Gastrocnemius medialis (tissue), 4 donors: Measurements from ENCODE around the gene PLEKHA3. TPM values are rescaled to one million over a fixed set of nuclear protein-coding genes. Genes with fewer than 3 reads are reported as not detected.

Experiments
- ATAC-seq, 2 donors: fragments of 150-250 bp; one replicate each; pipeline ENCODE4 v1.9.1; 2016
- DNase-seq, 2 donors: peaks; one replicate each; pipeline ENCODE4 v3.0.0-alpha.2; 2019
- H3K27ac ChIP-seq, 4 donors: fragments of 200-600 bp; sonication (generic); 1 replicate in 1 of 4; 2 replicates in 3 of 4; pipeline ENCODE4 v1.5.1; 2016 to 2018; ENCODE audit warnings: mild to moderate bottlenecking in 2 of 4, moderate library complexity in 1 of 4
- H3K27me3 ChIP-seq, 3 donors: fragments of 200-600 bp; sonication (generic) in 2 of 3; 1 replicate in 1 of 3; 2 replicates in 2 of 3; pipeline versions ENCODE4 v1.5.1 to v1.6.0; 2016 to 2019; ENCODE audit warnings: mild to moderate bottlenecking in 1 of 3, moderate library complexity in 1 of 3
- H3K36me3 ChIP-seq, 2 donors: fragments of 200-600 bp; sonication (generic) in 1 of 2; one replicate each; pipeline ENCODE4 v1.5.1; 2017 to 2018
- H3K4me1 ChIP-seq, 2 donors: fragments of 200-600 bp; sonication (generic) in 1 of 2; one replicate each; pipeline ENCODE4 v1.5.1; 2016 to 2017; ENCODE audit warnings: mild to moderate bottlenecking in 2 of 2
- H3K4me3 ChIP-seq, 4 donors: fragments of 200-600 bp; sonication (generic) in 3 of 4; 1 replicate in 1 of 4; 2 replicates in 3 of 4; pipeline ENCODE4 v1.5.1; 2016 to 2019; ENCODE audit warnings: mild to moderate bottlenecking in 2 of 4
- H3K9me3 ChIP-seq, 3 donors: fragments of 200-600 bp; sonication (generic) in 2 of 3; 1 replicate in 1 of 3; 2 replicates in 2 of 3; pipeline ENCODE4 v1.5.1; 2016 to 2019
- POLR2A ChIP-seq, 2 donors: fragments of 450-650 bp; IDR thresholded peaks; one replicate each; pipeline ENCODE4 v1.6.1; 2017; ENCODE audit warnings: antibody characterized with exemption in 2 of 2, mild to moderate bottlenecking in 2 of 2, moderate library complexity in 2 of 2
- in situ Hi-C, 4 donors: fragments of 200-750 bp; cut with MboI; loops; one replicate each; pipeline versions ENCODE4 v1.15.0 to v1.8.0; 2017; ENCODE audit warnings: low sequenced_read_pairs in 4 of 4
- intact Hi-C: fragments of 100-400 bp; cut with DNase I; formaldehyde crosslinking; loops from one replicate; pipeline ENCODE4 v1.15.1; 2023; ENCODE audit warnings: low total_unique reads
- total RNA-seq, 4 donors: library from RNA; depleted of rRNA; stranded (reverse); fragments of >200 nt; gene quantifications; one replicate each; pipeline versions ENCODE4 v1.1.0 to v1.2.3, GENCODE V29; 2016
- TF ChIP-seq, protein P1 (sequence below), 5 experiments: fragments of 450-650 bp in 3 of 5; fragments of 200-600 bp in 2 of 5; sonication (generic) in 2 of 5; IDR thresholded peaks in 4 of 5; conservative IDR thresholded peaks in 1 of 5; 1 replicate in 4 of 5; 2 replicates in 1 of 5; pipeline ENCODE4 v1.5.1; 2016 to 2019; ENCODE audit warnings: antibody characterized with exemption in 5 of 5, mild to moderate bottlenecking in 3 of 5, moderate library complexity in 3 of 5

The PLEKHA3 gene
- total RNA-seq, 4 donors from 2014 or later = 7.1 to 20.5 (median 11.6) TPM

DNA sequence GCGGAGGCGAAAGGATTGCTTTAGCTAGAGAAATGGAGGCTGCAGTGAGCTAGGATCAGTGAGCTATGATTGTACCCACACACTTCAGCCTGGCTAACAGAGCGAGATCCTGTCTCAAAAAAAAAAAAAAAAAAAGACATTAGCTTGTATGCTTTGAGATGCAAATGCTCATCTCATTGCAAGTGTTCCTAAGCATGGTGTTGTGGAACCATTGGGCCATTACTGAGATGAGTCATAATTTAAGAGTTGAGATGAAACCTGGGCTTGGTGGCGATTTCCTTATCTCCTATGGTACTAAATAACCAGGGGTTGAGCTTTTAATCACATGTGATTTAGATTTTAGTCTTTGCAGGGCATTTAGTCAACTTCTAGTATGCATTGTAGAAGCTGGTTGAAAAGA is 2.2 kb downstream of the PLEKHA3 start:
- Histone ChIP-seq H3K9me3 (no peaks in the 10 kb centered on the region), H3K27me3 (no peaks in the 10 kb centered on the region), H3K27ac (no peak overlapping the region), H3K4me1 (peaks cover 53 to 59% of the 10 kb centered on the region in 2 donors), H3K36me3 (peaks cover 0 to 15% of the 10 kb centered on the region in 2 donors), H3K4me3 (no peak overlapping the region)
- ATAC-seq = no peak
- in situ Hi-C loops (no loop called here), intact Hi-C loops (no loop called here)
- no peak for DNase-seq
- TF ChIP-seq, protein P1, sequence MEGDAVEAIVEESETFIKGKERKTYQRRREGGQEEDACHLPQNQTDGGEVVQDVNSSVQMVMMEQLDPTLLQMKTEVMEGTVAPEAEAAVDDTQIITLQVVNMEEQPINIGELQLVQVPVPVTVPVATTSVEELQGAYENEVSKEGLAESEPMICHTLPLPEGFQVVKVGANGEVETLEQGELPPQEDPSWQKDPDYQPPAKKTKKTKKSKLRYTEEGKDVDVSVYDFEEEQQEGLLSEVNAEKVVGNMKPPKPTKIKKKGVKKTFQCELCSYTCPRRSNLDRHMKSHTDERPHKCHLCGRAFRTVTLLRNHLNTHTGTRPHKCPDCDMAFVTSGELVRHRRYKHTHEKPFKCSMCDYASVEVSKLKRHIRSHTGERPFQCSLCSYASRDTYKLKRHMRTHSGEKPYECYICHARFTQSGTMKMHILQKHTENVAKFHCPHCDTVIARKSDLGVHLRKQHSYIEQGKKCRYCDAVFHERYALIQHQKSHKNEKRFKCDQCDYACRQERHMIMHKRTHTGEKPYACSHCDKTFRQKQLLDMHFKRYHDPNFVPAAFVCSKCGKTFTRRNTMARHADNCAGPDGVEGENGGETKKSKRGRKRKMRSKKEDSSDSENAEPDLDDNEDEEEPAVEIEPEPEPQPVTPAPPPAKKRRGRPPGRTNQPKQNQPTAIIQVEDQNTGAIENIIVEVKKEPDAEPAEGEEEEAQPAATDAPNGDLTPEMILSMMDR (IDR thresholded peaks at IDR 0.05 in 4 of 5, conservative IDR thresholded peaks at IDR 0.05 in 1 of 5) = no peak
- no peak for TF ChIP-seq POLR2A (IDR thresholded peaks at IDR 0.05)

DNA sequence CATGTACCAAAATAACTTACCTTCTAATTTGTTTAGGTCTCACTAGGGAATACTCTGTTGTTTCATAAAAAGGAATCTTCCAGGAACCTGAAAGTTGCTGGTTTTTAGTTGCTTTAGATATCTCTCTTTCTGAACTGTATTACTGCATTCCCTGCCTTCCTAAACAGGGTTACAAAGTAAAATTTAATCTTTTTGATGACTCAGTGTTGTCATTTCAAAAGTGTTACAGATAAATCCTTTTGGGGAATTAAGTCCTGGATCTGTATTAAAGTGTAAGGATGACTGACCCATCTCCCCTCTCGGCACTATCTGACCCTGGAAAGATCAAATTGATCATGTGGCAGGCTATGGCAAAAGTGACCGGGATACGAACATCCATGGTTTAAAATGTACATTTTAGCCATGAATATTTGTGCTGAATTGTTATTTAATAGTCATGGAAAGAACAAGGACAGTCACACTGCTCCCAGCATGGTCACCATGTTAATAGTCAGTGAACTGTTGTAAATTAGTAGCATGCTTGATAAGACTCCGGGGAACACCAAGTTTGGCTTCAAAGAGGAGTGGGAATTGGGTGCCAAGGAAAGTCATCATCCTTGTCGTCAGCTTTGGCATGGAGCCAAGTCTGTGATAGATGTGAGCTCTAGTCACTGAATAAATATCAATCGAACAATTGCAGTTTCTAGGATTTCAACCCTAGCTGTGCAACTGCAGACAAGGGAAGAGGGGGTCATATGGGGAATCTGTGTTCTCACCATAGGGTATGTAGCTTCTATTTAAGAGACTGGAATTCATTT is 4.2 kb downstream of the PLEKHA3 start:
- Histone ChIP-seq H3K9me3 (no peaks in the 10 kb centered on the region), H3K4me3 (no peak overlapping the region), H3K27me3 (no peaks in the 10 kb centered on the region), H3K4me1 (peaks cover 46 to 50% of the 10 kb centered on the region in 2 donors), H3K36me3 (peaks cover 0 to 15% of the 10 kb centered on the region in 2 donors), H3K27ac (no peak overlapping the region)
- intact Hi-C loops (no loop called here), in situ Hi-C loops (no loop called here)
- ATAC-seq (no peak), DNase-seq (no peak)
- TF ChIP-seq POLR2A (IDR thresholded peaks at IDR 0.05) = no peak
- TF ChIP-seq, protein P1 (IDR thresholded peaks at IDR 0.05 in 4 of 5, conservative IDR thresholded peaks at IDR 0.05 in 1 of 5) = no peak

DNA sequence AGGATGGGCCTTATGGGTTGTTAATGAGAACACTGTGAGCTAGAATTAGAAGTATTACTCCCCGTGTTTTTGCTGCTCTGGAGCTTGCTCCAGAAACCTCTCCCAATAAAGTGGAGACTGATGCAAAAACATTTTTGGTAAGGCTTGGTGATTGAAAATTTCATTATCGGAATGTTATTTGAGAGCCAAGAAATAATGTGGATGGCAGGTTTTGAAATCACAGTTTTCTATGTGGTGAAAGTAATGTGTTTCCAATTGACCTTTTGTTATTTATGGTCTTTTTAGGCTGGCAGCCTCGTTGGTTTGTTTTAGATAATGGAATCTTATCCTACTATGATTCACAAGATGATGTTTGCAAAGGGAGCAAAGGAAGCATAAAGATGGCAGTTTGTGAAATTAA is 5.1 kb downstream of the PLEKHA3 start:
- ATAC-seq = no peak
- Histone ChIP-seq H3K27me3 (no peaks in the 10 kb centered on the region), H3K4me1 (peaks cover 42 to 46% of the 10 kb centered on the region in 2 donors), H3K27ac (no peak overlapping the region), H3K36me3 (peaks cover 0 to 22% of the 10 kb centered on the region in 2 donors), H3K4me3 (no peak overlapping the region), H3K9me3 (no peaks in the 10 kb centered on the region)
- DNase-seq = no peak
- in situ Hi-C loops = no loop called here
- TF ChIP-seq, protein P1 (IDR thresholded peaks at IDR 0.05 in 4 of 5, conservative IDR thresholded peaks at IDR 0.05 in 1 of 5) = no peak
- no peak for TF ChIP-seq POLR2A (IDR thresholded peaks at IDR 0.05)
- intact Hi-C loops = no loop called here

DNA sequence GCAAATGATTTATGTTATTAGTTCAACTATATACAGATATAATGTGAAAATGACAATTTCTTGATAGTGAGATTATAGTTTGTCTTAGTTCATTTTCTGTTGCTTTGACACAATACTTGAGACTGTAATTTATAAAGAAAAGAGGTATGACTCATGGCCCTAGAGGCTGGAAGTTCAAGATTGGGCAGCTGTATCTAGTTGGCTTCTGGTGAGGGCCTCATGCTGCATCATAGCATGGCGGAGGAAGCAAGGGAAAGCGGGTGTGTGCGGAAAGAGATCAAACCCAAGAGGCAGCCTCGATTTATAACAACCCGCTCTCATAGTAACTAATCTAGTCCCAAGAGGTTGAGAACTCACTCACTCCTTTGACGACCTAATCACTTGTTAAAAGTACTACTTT is 11.4 kb downstream of the PLEKHA3 start:
- H3K27me3 ChIP-seq = no peaks in the 10 kb centered on the region

More for the DNA sequence above, 11.4 kb downstream of the PLEKHA3 start:
- Histone ChIP-seq H3K4me1 (no peaks in the 10 kb centered on the region), H3K9me3 (no peaks in the 10 kb centered on the region), H3K27ac (no peak overlapping the region), H3K36me3 (peaks cover 0 to 66% of the 10 kb centered on the region in 2 donors), H3K4me3 (no peak overlapping the region)
- in situ Hi-C loops (no loop called here), intact Hi-C loops (no loop called here)
- DNase-seq (no peak), ATAC-seq (no peak)
- no peak for TF ChIP-seq POLR2A (IDR thresholded peaks at IDR 0.05)
- TF ChIP-seq, protein P1 (IDR thresholded peaks at IDR 0.05 in 4 of 5, conservative IDR thresholded peaks at IDR 0.05 in 1 of 5) = no peak
